ENCODE data around the gene PLEKHN1. TPM values are rescaled to one million over a fixed set of nuclear protein-coding genes. Genes with fewer than 3 reads are reported as not detected.
A peak's percentile ranks its signal among the peaks of the same experiment; 100 is the strongest.

PLEKHN1 gene
- total and polyA plus RNA-seq, 2 of the 4 experiments (the other 2 are of a cell fraction): 0.54 to 2.1 TPM

DNA sequence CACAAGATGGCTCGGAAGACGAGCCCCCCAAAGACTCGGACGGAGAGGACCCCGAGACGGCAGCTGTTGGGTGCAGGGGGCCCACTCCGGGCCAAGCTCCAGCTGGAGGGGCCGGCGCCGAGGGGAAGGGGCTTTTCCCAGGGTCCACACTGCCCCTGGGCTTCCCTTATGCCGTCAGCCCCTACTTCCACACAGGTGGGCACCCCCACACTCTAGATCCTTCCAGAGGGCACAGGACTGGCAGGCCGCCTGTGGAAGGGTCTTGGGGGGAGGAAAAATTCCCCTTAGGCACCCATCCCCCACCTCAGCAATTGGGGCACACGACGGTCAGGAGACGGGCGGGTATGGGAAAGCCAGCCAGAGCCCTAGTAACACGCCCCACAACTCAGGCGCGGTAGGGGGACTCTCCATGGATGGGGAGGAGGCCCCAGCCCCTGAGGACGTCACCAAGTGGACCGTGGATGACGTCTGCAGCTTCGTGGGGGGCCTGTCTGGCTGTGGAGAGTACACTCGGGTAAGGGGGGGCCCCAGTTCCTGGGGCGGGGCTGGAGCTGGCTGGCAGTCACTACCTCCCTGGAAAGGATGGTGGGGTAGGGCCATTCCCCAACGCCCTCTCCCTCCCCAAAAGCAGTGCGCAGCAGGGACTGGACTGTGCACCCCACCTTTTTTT, 23.3 kb upstream of the PLEKHN1 start:
- H2AFZ ChIP-seq (replicated peaks; ENCODE audit: low read length, poor library complexity): peak overlapping the region; percentile 34
- in situ Hi-C loops (cut with MboI; ENCODE audit: low sequenced_read_pairs): no loop called here
- DNase-seq (peak; percentile 61), ATAC-seq (ENCODE audit: low read depth) (no peak)
- peak overlapping the region; percentile 9; the same call in 1 of the 2 replicates for H3K9ac ChIP-seq (ENCODE audit: low read depth, low read length)
- no TSS peak for BruUV-seq (replicated peaks)
- peak overlapping the region; percentile 46; the same call in 1 of the 2 replicates for H3K4me2 ChIP-seq (ENCODE audit: low read depth, low read length)
- peak overlapping the region; percentile 74; the same call in 1 of the 2 replicates for H4K91ac ChIP-seq (ENCODE audit: insufficient read depth, low read depth, low read length)
- H3K27me3 ChIP-seq (ENCODE audit: control insufficient read depth, insufficient read depth, low read length): no peaks in the 10 kb centered on the region
- TF ChIP-seq MAZ (IDR thresholded peaks at IDR 0.05; ENCODE audit: borderline replicate concordance, low read depth, low read length) (peak; percentile 24; the same call in 1 of the 2 replicates), MXI1 (IDR thresholded peaks at IDR 0.05; ENCODE audit: borderline replicate concordance, low read depth, low read length) (no peak), BHLHE40 (IDR thresholded peaks at IDR 0.05; ENCODE audit: low read depth, low read length) (no peak), FOS (IDR thresholded peaks at IDR 0.05; ENCODE audit: low read depth, low read length) (0 out of 2 replicates have a peak, but pooled peaks have one; percentile 9), RFX5 (IDR thresholded peaks at IDR 0.05; ENCODE audit: low read depth, low read length) (no peak), POLR2A (IDR thresholded peaks at IDR 0.05; ENCODE audit: low read depth, low read length) (no peak)
- intact Hi-C loops (cut with micrococcal nuclease): no loop called here
- CTCF ChIA-PET: no interaction called here
- peak overlapping the region; percentile 87 for H2AK9ac ChIP-seq (replicated peaks; ENCODE audit: low read depth, low read length, poor library complexity)
- dilution Hi-C loops (cut with HindIII; ENCODE audit: low sequenced_read_pairs, unreplicated experiment): no loop called here
- POLR2A ChIA-PET (ENCODE audit: unreplicated experiment): no interaction called here
- 0 out of 4 replicates have a peak, but pooled peaks cover 0 to 5% of the 10 kb centered on the region in 2 experiments for H3K79me1 ChIP-seq (ENCODE audit: low read depth in 1 of 2, low read length in 2 of 2)
- peak overlapping the region; percentile 32; the same call in 1 of the 2 replicates for H3K56ac ChIP-seq (ENCODE audit: extremely low read depth, insufficient read depth, low read length)
- H3K14ac ChIP-seq (replicated peaks; ENCODE audit: low read depth, low read length): no peak overlapping the region
- no peak overlapping the region; the same call in 1 of the 2 replicates for H3K18ac ChIP-seq (ENCODE audit: low read depth, low read length)
- H2BK20ac ChIP-seq (ENCODE audit: low read depth, low read length): no peak overlapping the region
- peaks cover 16% of the 10 kb centered on the region for H4K20me1 ChIP-seq (ENCODE audit: insufficient read depth, low read length)
- no peak overlapping the region for H3K4me3 ChIP-seq (ENCODE audit: insufficient read depth, low read depth, low read length)
- peak overlapping the region; percentile 73 for H3K4ac ChIP-seq (ENCODE audit: low read depth, low read length)
- H2BK15ac ChIP-seq (ENCODE audit: low read depth, low read length): no peak overlapping the region; the same call in 2 of the 3 replicates
- 58% methylated on average over 4 of the region's 27 CpGs; no CpG with 5 or more reads in 1 of the 2 experiments for WGBS, 2 experiments (ENCODE audit: extremely low coverage in 2 of 2, insufficient read length in 1 of 2)
- H3K4me1 ChIP-seq (ENCODE audit: control insufficient read depth, insufficient read depth, low read length): peaks cover 52% of the 10 kb centered on the region
- peak overlapping the region; percentile 46 for H2BK120ac ChIP-seq (ENCODE audit: low read depth, low read length)
- H3K9me3 ChIP-seq (ENCODE audit: control insufficient read depth, insufficient read depth, low read length): no peaks in the 10 kb centered on the region
- H2BK5ac ChIP-seq (ENCODE audit: low read depth, low read length, poor library complexity, severe bottlenecking): peak overlapping the region; percentile 72
- H3K36me3 ChIP-seq (ENCODE audit: control insufficient read depth, insufficient read depth, low read length): peaks cover 28% of the 10 kb centered on the region
- peak overlapping the region; percentile 96 for H2AK5ac ChIP-seq (ENCODE audit: low read depth, low read length)
- 0 out of 2 replicates have a peak overlapping the region, but pooled peaks have one; percentile 14 for H4K5ac ChIP-seq (ENCODE audit: low read depth, low read length)
- no peaks in the 10 kb centered on the region for H3K9me1 ChIP-seq (ENCODE audit: insufficient read depth, low read length)
- H4K8ac ChIP-seq (ENCODE audit: low read depth in 2 of 2, low read length in 2 of 2): peak overlapping the region; percentile 59 to 61; a peak in 2 of 4 replicates
- H3K23ac ChIP-seq (ENCODE audit: low read depth, low read length): no peak overlapping the region
- peak overlapping the region; percentile 82 for H3K27ac ChIP-seq (ENCODE audit: insufficient read depth, low read length)
